PC-3 (cell line): Measurements from ENCODE around the gene NEIL1. TPM values are rescaled to one million over a fixed set of nuclear protein-coding genes. Genes with fewer than 3 reads are reported as not detected.

Experiments used
- ATAC-seq: fragments of 200-7000 bp; cut with Tn5 transposase; 2 replicates; pipeline ENCODE4 v1.9.1; 2020; ENCODE audit warnings: mild to moderate bottlenecking, moderate library complexity
- BruUV-seq: library from RNA; stranded (reverse); fragments of 400-500 nt; replicated peaks from 2 replicates; lab custom pipeline; 2021; lab: Mats Ljungman, UMichigan
- CTCF ChIA-PET: fragments of 300-600 bp; sonication (Branson Sonifier 250); formaldehyde crosslinking; loops from one replicate; lab custom pipeline; 2022; ENCODE audit warnings: antibody characterized with exemption; lab: Charles Lee
- POLR2A ChIA-PET: fragments of 300-600 bp; sonication (Branson Sonifier 250); formaldehyde crosslinking; loops from one replicate; lab custom pipeline; 2022; ENCODE audit warnings: antibody characterized with exemption; ENCODE audit not compliant: unreplicated experiment; lab: Charles Lee
- DNase-seq: peaks from one replicate; pipeline ENCODE4 v3.0.0-alpha.2; 2015
- H2AFZ ChIP-seq: fragments of 300-600 bp; sonication (generic); 2 replicates; pipeline ENCODE4 v1.6.0; 2016; ENCODE audit warnings: antibody characterized with exemption, low read length
- H3F3A ChIP-seq: fragments of 300-600 bp; sonication (generic); one replicate; pipeline ENCODE4 v1.6.0; 2017; ENCODE audit warnings: antibody characterized with exemption, low read length, control low read depth, mild to moderate bottlenecking; ENCODE audit not compliant: unreplicated experiment
- H3K27ac ChIP-seq: fragments of 300-600 bp; sonication (generic); 2 replicates; pipeline ENCODE4 v1.5.1; 2016; ENCODE audit warnings: mild to moderate bottlenecking, low read length
- H3K27me3 ChIP-seq: fragments of 300-600 bp; sonication (generic); 2 replicates; pipeline ENCODE4 v1.6.1; 2016; ENCODE audit warnings: low read length, mixed read lengths
- H3K36me3 ChIP-seq: fragments of 300-600 bp; sonication (generic); 2 replicates; pipeline ENCODE4 v1.6.1; 2016; ENCODE audit warnings: low read depth, mixed run types, low read length, mixed read lengths
- H3K4me1 ChIP-seq: fragments of 300-600 bp; sonication (generic); 2 replicates; pipeline ENCODE4 v1.5.1; 2016; ENCODE audit warnings: low read length; ENCODE audit not compliant: insufficient read depth
- H3K4me2 ChIP-seq: fragments of 300-600 bp; sonication (generic); 2 replicates; pipeline ENCODE4 v1.6.0; 2016; ENCODE audit warnings: low read length
- H3K4me3 ChIP-seq: fragments of 300-600 bp; sonication (generic); 2 replicates; pipeline ENCODE4 v1.5.1; 2016; ENCODE audit warnings: mild to moderate bottlenecking, low read length, mixed read lengths
- H3K79me2 ChIP-seq: fragments of 300-600 bp; sonication (generic); 2 replicates; pipeline ENCODE4 v1.6.1; 2017; ENCODE audit warnings: low read length, mixed read lengths
- H3K9ac ChIP-seq: fragments of 300-600 bp; sonication (generic); 2 replicates; pipeline ENCODE4 v1.6.0; 2016; ENCODE audit warnings: mild to moderate bottlenecking, low read length
- H3K9me2 ChIP-seq: fragments of 300-600 bp; sonication (generic); replicated peaks from 2 replicates; pipeline ENCODE4 v1.6.1; 2016; ENCODE audit warnings: mixed run types, low read length, mixed read lengths
- H3K9me3 ChIP-seq: fragments of 300-600 bp; sonication (generic); 2 replicates; pipeline ENCODE4 v1.6.1; 2016; ENCODE audit warnings: low read length, mixed read lengths
- H4K20me1 ChIP-seq: fragments of 300-600 bp; sonication (generic); 2 replicates; pipeline ENCODE4 v1.6.1; 2016; ENCODE audit warnings: low read length, mixed read lengths
- EZH2 ChIP-seq: fragments of 300-600 bp; sonication (generic); IDR thresholded peaks from one replicate; pipeline ENCODE4 v1.6.1; 2017; ENCODE audit warnings: antibody characterized with exemption, mild to moderate bottlenecking, low read length; ENCODE audit not compliant: unreplicated experiment
- EZH2phosphoT487 ChIP-seq: fragments of 300-600 bp; sonication (generic); IDR thresholded peaks from 2 replicates; pipeline ENCODE4 v1.6.1; 2018; ENCODE audit warnings: mild to moderate bottlenecking, antibody characterized with exemption, low read length, borderline replicate concordance
- intact Hi-C: fragments of 100-400 bp; cut with micrococcal nuclease; formaldehyde crosslinking; loops from 2 replicates; pipeline ENCODE4 v1.9.0; 2023
- total RNA-seq: library from RNA; depleted of rRNA; stranded (reverse); fragments of >200 nt; gene quantifications from 2 replicates; pipeline ENCODE4 v1.2.3, GENCODE V29; 2014
- TF ChIP-seq, protein P1 (sequence below): fragments of 300-600 bp; sonication (generic); conservative IDR thresholded peaks from 2 replicates; pipeline ENCODE4 v1.5.1; 2017; ENCODE audit warnings: antibody characterized with exemption, low read depth, mild to moderate bottlenecking, low read length

The NEIL1 gene
- total RNA-seq, 1 experiment from 2014 or later: 4.1 TPM

DNA sequence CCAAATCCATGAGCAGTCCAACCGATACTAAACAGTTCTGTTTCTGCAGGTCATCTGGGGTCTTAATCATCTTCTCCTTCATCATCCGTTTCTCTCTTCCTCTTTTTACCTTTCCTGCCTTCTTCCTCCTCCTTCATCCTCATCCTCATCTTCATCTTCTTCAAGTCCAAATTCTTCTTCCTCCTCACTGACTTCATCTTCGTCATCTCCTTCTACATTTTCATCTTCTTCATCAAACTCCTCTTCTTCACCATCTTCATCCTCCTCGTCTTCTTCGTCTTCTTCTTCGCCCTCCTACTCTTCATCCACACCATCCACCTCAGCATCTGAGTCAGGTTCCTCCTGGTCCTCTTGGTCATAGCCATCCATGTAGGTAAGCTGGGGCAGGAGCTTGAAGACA is 25.1 kb upstream of the NEIL1 start:
- DNase-seq (no peak), ATAC-seq (no peak)
- no peaks in the 10 kb centered on the region for H3K36me3 ChIP-seq
- no peaks in the 10 kb centered on the region for H3K79me2 ChIP-seq
- no peak overlapping the region for H3K4me3 ChIP-seq
- H3K9ac ChIP-seq: no peak overlapping the region
- no TSS peak for BruUV-seq
- H3K27ac ChIP-seq: no peak overlapping the region
- H3F3A ChIP-seq: no peaks in the 10 kb centered on the region
- intact Hi-C loops: no loop called here
- TF ChIP-seq EZH2phosphoT487 (no peak), EZH2 (no peak)
- TF ChIP-seq, protein P1, sequence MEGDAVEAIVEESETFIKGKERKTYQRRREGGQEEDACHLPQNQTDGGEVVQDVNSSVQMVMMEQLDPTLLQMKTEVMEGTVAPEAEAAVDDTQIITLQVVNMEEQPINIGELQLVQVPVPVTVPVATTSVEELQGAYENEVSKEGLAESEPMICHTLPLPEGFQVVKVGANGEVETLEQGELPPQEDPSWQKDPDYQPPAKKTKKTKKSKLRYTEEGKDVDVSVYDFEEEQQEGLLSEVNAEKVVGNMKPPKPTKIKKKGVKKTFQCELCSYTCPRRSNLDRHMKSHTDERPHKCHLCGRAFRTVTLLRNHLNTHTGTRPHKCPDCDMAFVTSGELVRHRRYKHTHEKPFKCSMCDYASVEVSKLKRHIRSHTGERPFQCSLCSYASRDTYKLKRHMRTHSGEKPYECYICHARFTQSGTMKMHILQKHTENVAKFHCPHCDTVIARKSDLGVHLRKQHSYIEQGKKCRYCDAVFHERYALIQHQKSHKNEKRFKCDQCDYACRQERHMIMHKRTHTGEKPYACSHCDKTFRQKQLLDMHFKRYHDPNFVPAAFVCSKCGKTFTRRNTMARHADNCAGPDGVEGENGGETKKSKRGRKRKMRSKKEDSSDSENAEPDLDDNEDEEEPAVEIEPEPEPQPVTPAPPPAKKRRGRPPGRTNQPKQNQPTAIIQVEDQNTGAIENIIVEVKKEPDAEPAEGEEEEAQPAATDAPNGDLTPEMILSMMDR: no peak
- ChIA-PET POLR2A (no interaction called here), CTCF (no interaction called here)
- H3K27me3 ChIP-seq: no peaks in the 10 kb centered on the region
- H3K4me2 ChIP-seq: no peak overlapping the region
- no peak overlapping the region for H2AFZ ChIP-seq
- no peaks in the 10 kb centered on the region for H4K20me1 ChIP-seq
- no peaks in the 10 kb centered on the region for H3K9me2 ChIP-seq
- no peaks in the 10 kb centered on the region for H3K9me3 ChIP-seq
- H3K4me1 ChIP-seq: no peaks in the 10 kb centered on the region

DNA sequence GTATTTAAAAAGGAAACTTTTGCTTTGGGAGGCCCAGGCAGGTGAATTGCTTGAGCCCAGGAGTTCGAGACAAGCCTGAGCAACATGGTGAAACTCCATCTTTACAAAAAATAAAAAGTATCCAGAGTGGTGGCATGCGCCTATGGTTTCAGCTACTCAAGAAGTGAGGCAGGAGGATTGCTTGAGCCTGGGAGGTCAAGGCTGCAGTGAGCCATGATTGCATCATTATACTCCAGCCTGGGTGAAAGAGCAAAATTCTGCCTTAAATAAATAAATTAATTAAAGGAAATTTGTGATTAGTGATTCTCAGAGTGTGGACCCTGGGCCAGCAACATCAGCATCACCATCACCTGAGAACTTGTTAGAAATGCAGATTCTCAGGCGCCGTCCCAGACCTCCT is 20.9 kb upstream of the NEIL1 start:
- no peaks in the 10 kb centered on the region for H3K79me2 ChIP-seq
- no peak overlapping the region for H3K4me2 ChIP-seq
- no peak overlapping the region for H3K27ac ChIP-seq
- no peaks in the 10 kb centered on the region for H3K27me3 ChIP-seq
- H3K36me3 ChIP-seq: no peaks in the 10 kb centered on the region
- H2AFZ ChIP-seq: no peak overlapping the region
- H3K9ac ChIP-seq: no peak overlapping the region
- intact Hi-C loops: no loop called here
- TF ChIP-seq, protein P1: no peak
- no peak for TF ChIP-seq EZH2phosphoT487
- TF ChIP-seq EZH2: no peak
- ATAC-seq (no peak), DNase-seq (no peak)
- POLR2A ChIA-PET: no interaction called here
- H3K4me1 ChIP-seq: no peaks in the 10 kb centered on the region
- BruUV-seq: no TSS peak
- H4K20me1 ChIP-seq: no peaks in the 10 kb centered on the region
- H3F3A ChIP-seq: no peaks in the 10 kb centered on the region
- H3K9me2 ChIP-seq: no peaks in the 10 kb centered on the region
- no peaks in the 10 kb centered on the region for H3K9me3 ChIP-seq
- no peak overlapping the region for H3K4me3 ChIP-seq
- CTCF ChIA-PET: no interaction called here

DNA sequence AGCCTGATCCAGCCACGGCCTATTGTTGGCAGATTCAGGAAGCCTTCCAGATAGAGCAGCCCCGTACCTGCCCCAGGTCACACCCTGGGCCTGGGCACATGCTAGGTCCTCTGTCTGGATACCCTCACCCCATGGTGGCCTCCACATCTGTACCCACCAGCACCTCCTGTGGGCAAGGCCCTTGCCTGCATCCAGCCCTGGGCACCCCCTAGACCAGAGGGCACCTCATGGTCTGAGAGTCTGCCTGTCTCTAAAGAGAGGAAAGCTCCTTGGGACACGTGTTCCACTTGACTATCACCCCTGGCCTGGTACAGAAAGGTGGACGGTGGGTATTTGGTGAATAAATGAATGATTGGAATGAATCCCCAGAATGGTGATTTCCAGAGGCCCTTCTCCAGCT is 19.8 kb upstream of the NEIL1 start:
- DNase-seq: no peak
- H3K9ac ChIP-seq: no peak overlapping the region
- H2AFZ ChIP-seq: no peak overlapping the region
- no peak overlapping the region for H3K4me2 ChIP-seq
- H3K9me2 ChIP-seq: no peaks in the 10 kb centered on the region
- TF ChIP-seq EZH2: no peak
- TF ChIP-seq, protein P1: 0 out of 2 replicates have a peak, but pooled peaks have one; percentile 8
- no peak for TF ChIP-seq EZH2phosphoT487
- H3K4me3 ChIP-seq: no peak overlapping the region
- ATAC-seq: no peak
- POLR2A ChIA-PET: no interaction called here
- no peaks in the 10 kb centered on the region for H3K79me2 ChIP-seq
- BruUV-seq: no TSS peak
- intact Hi-C loops: no loop called here
- H3K27ac ChIP-seq: no peak overlapping the region
- H3F3A ChIP-seq: no peaks in the 10 kb centered on the region
- no peaks in the 10 kb centered on the region for H3K27me3 ChIP-seq
- CTCF ChIA-PET: no interaction called here
- H4K20me1 ChIP-seq: no peaks in the 10 kb centered on the region
- no peaks in the 10 kb centered on the region for H3K36me3 ChIP-seq
- no peaks in the 10 kb centered on the region for H3K9me3 ChIP-seq
- H3K4me1 ChIP-seq: no peaks in the 10 kb centered on the region
